Measurements from ENCODE around the gene FAM81B. TPM values are rescaled to one million over a fixed set of nuclear protein-coding genes. Genes with fewer than 3 reads are reported as not detected.
"Not testable (repeated sequence)": the region's sequence is repeated elsewhere in the genome, so short reads cannot be mapped to it uniquely, and the experiment has no call there.

Gene FAM81B
- total and polyA plus RNA-seq, 2 donors (not counting 3 experiments of a cell fraction or from before 2014, with no cell fraction given), result not detected

GRCh38 chr5:95358848-95359247 is 32.3 kb upstream of the FAM81B start:
- POLR2A ChIA-PET, result no interaction called here
- FAIRE-seq, result no peak

GRCh38 chr5:95360667-95361066 is 30.5 kb upstream of the FAM81B start:
- not testable (repeated sequence) for H3K79me2 ChIP-seq (ENCODE audit: control insufficient read depth, insufficient read depth, low read length); H4K20me1 ChIP-seq (replicated peaks; ENCODE audit: control insufficient read depth, extremely low read depth, insufficient read depth, low read length)

More at GRCh38 chr5:95358848-95359247, 32.3 kb upstream of the FAM81B start:
- no peak for DNase-seq (ENCODE audit: low read depth, low spot score)
- H3K4me2 ChIP-seq (ENCODE audit: insufficient read depth, low read length), result no peak overlapping the region
- no peaks in the 10 kb centered on the region for H3K9me3 ChIP-seq (replicated peaks; ENCODE audit: control insufficient read depth, insufficient read depth, low read length)
- no peak overlapping the region for H3K27ac ChIP-seq (ENCODE audit: insufficient read depth, low read depth, low read length)
- no peaks in the 10 kb centered on the region for H4K20me1 ChIP-seq (replicated peaks; ENCODE audit: control insufficient read depth, extremely low read depth, insufficient read depth, low read length)
- intact Hi-C loops (cut with micrococcal nuclease), result no loop called here
- no TSS peak for BruUV-seq (replicated peaks)
- no peaks in the 10 kb centered on the region for H3K4me1 ChIP-seq (ENCODE audit: control insufficient read depth, extremely low read depth, insufficient read depth, low read length)
- no peak overlapping the region for H2AFZ ChIP-seq (ENCODE audit: low read depth, low read length)
- H3K36me3 ChIP-seq (ENCODE audit: control insufficient read depth in 2 of 2, extremely low read depth in 1 of 2, insufficient read depth in 2 of 2, low read length in 2 of 2), result no peaks in the 10 kb centered on the region
- no peak overlapping the region for H3K4me3 ChIP-seq (replicated peaks in 1 of 3; ENCODE audit: insufficient read depth in 1 of 3, low read depth in 1 of 3, low read length in 3 of 3)
- CTCF ChIA-PET, result no interaction called here
- H3K9ac ChIP-seq (replicated peaks; ENCODE audit: extremely low read depth, insufficient read depth, low read length), result no peak overlapping the region
- H3K79me2 ChIP-seq (ENCODE audit: control insufficient read depth, insufficient read depth, low read length), result no peaks in the 10 kb centered on the region
- no peaks in the 10 kb centered on the region for H3K9me1 ChIP-seq (replicated peaks; ENCODE audit: control insufficient read depth, extremely low read depth, insufficient read depth, low read length)
- dilution Hi-C loops (cut with MboI; ENCODE audit: extremely low pct_ligation_motif_present, low sequenced_read_pairs), result no loop called here
- peaks cover 2 to 10% of the 10 kb centered on the region in 2 experiments for H3K27me3 ChIP-seq (ENCODE audit: control insufficient read depth in 2 of 2, insufficient read depth in 2 of 2, low read length in 2 of 2)
- no peak for TF ChIP-seq FOS (IDR thresholded peaks at IDR 0.05; ENCODE audit: borderline replicate concordance, insufficient read depth, low read length)
- TF ChIP-seq EZH2 (IDR thresholded peaks at IDR 0.05; ENCODE audit: borderline replicate concordance, low read depth, low read length, severe bottlenecking), result no peak
- no peak for TF ChIP-seq GATA2 (IDR thresholded peaks at IDR 0.05; ENCODE audit: insufficient read depth, insufficient read length, low read depth, low read length)
- TF ChIP-seq MYC (IDR thresholded peaks at IDR 0.05; ENCODE audit: low read depth, low read length), result no peak
- TF ChIP-seq MAX (IDR thresholded peaks at IDR 0.05; ENCODE audit: insufficient read depth, insufficient read length), result no peak
- no peak for TF ChIP-seq POLR2AphosphoS5 (IDR thresholded peaks at IDR 0.05; ENCODE audit: insufficient read depth, low read depth, low read length)
- no peak for TF ChIP-seq CTCF (IDR thresholded peaks at IDR 0.05; ENCODE audit: extremely low read depth in 1 of 2, insufficient read depth in 1 of 2, low read depth in 1 of 2, low read length in 2 of 2)
- no peak for TF ChIP-seq POLR2A (IDR thresholded peaks at IDR 0.05; ENCODE audit: low read depth, low read length)
- no peak for TF ChIP-seq JUN (IDR thresholded peaks at IDR 0.05; ENCODE audit: borderline replicate concordance, insufficient read depth, insufficient read length, low read depth)

More at GRCh38 chr5:95360667-95361066, 30.5 kb upstream of the FAM81B start:
- DNase-seq (ENCODE audit: low read depth, low spot score); dilution Hi-C loops (cut with MboI; ENCODE audit: extremely low pct_ligation_motif_present, low sequenced_read_pairs); BruUV-seq (replicated peaks); H3K9me3 ChIP-seq (replicated peaks; ENCODE audit: control insufficient read depth, insufficient read depth, low read length); H3K4me2 ChIP-seq (ENCODE audit: insufficient read depth, low read length); intact Hi-C loops (cut with micrococcal nuclease); FAIRE-seq; H3K27ac ChIP-seq (ENCODE audit: insufficient read depth, low read depth, low read length); H3K4me1 ChIP-seq (ENCODE audit: control insufficient read depth, extremely low read depth, insufficient read depth, low read length); H3K36me3 ChIP-seq (ENCODE audit: control insufficient read depth in 2 of 2, extremely low read depth in 1 of 2, insufficient read depth in 2 of 2, low read length in 2 of 2); H3K4me3 ChIP-seq (replicated peaks in 1 of 3; ENCODE audit: insufficient read depth in 1 of 3, low read depth in 1 of 3, low read length in 3 of 3); H2AFZ ChIP-seq (ENCODE audit: low read depth, low read length); H3K9me1 ChIP-seq (replicated peaks; ENCODE audit: control insufficient read depth, extremely low read depth, insufficient read depth, low read length); H3K9ac ChIP-seq (replicated peaks; ENCODE audit: extremely low read depth, insufficient read depth, low read length); POLR2A ChIA-PET: not testable (repeated sequence)
- peaks cover 2 to 10% of the 10 kb centered on the region in 2 experiments for H3K27me3 ChIP-seq (ENCODE audit: control insufficient read depth in 2 of 2, insufficient read depth in 2 of 2, low read length in 2 of 2)
- CTCF ChIA-PET, result interaction anchor here (0.8 kb wide), 2 partner anchors 10 to 46 kb away, joined by 3 read pairs; no protein-coding TSS in a partner anchor

Data from endothelial cell of umbilical vein (primary cell).